H1 (cell line): Measurements from ENCODE around the gene RPL12. TPM values are rescaled to one million over a fixed set of nuclear protein-coding genes. Genes with fewer than 3 reads are reported as not detected.

Experiments
- CTCF ChIA-PET: fragments of 300-600 bp; sonication (Branson Sonifier 250); formaldehyde crosslinking; loops from one replicate; lab custom pipeline; 2021; ENCODE audit not compliant: partially characterized antibody; lab: Charles Lee
- POLR2A ChIA-PET: fragments of 300-600 bp; sonication (Branson Sonifier 250); formaldehyde crosslinking; loops from one replicate; lab custom pipeline; 2021; ENCODE audit warnings: inconsistent platforms; ENCODE audit not compliant: partially characterized antibody; lab: Charles Lee
- DNase-seq, 2 experiments: peaks; one replicate each; pipeline versions ENCODE4 v3.0.0 to v3.0.0-alpha.2; 2010 to 2022; ENCODE audit warnings: low spot score in 2 of 2, low read depth in 1 of 2, mixed read lengths in 1 of 2
- FAIRE-seq: peaks from 2 replicates; lab custom pipeline; 2011; peaks lifted over from hg19 to GRCh38; lab: Jason Lieb, UNC
- H2AFZ ChIP-seq: 2 replicates; pipeline ENCODE4 v1.8.1; 2012; ENCODE audit warnings: low read length, inconsistent platforms
- H2AK5ac ChIP-seq: 2 replicates; pipeline ENCODE4 v1.6.1; 2013; ENCODE audit warnings: low read depth, low read length
- H2BK120ac ChIP-seq: replicated peaks from 2 replicates; pipeline ENCODE3; 2013; ENCODE audit warnings: low read depth, low read length, inconsistent platforms
- H2BK12ac ChIP-seq: 2 replicates; pipeline ENCODE4 v1.6.1; 2013; ENCODE audit warnings: low read depth, low read length
- H2BK15ac ChIP-seq: 2 replicates; pipeline ENCODE4 v1.6.1; 2013; ENCODE audit warnings: low read length
- H2BK20ac ChIP-seq: 2 replicates; pipeline ENCODE4 v1.6.1; 2013; ENCODE audit warnings: low read length
- H2BK5ac ChIP-seq: 2 replicates; pipeline ENCODE4 v1.6.1; 2013; ENCODE audit warnings: low read depth, low read length
- H3K14ac ChIP-seq: 2 replicates; pipeline ENCODE4 v1.6.1; 2013; ENCODE audit warnings: inconsistent platforms; ENCODE audit not compliant: insufficient read length
- H3K18ac ChIP-seq: 2 replicates; pipeline ENCODE4 v1.6.1; 2013; ENCODE audit warnings: low read length; ENCODE audit errors: extremely low read depth
- H3K23ac ChIP-seq: 2 replicates; pipeline ENCODE4 v1.6.1; 2013; ENCODE audit warnings: inconsistent platforms; ENCODE audit not compliant: insufficient read length
- H3K23me2 ChIP-seq: 2 replicates; pipeline ENCODE4 v1.6.1; 2013; ENCODE audit warnings: low read depth, low read length
- H3K27ac ChIP-seq: 2 replicates; pipeline ENCODE4 v1.6.1; 2011; ENCODE audit warnings: low read depth, low read length, inconsistent platforms
- H3K27me3 ChIP-seq, 4 experiments: replicated peaks in 1 of 4; 1 replicate in 1 of 4; 2 replicates in 3 of 4; pipeline versions ENCODE4 v1.6.1 to v1.8.1; 2011 to 2013; ENCODE audit warnings: low read length in 3 of 4, mild to moderate bottlenecking in 3 of 4, inconsistent platforms in 2 of 4, mixed read lengths in 2 of 4, moderate library complexity in 1 of 4; ENCODE audit not compliant: control insufficient read depth in 3 of 4, insufficient read depth in 3 of 4; ENCODE audit errors: extremely low read depth in 1 of 4
- H3K36me3 ChIP-seq, 4 experiments: 2 replicates each; pipeline versions ENCODE4 v1.6.1 to v1.8.1; 2011 to 2013; ENCODE audit warnings: mild to moderate bottlenecking in 4 of 4, low read length in 3 of 4, moderate library complexity in 2 of 4, control low read depth in 1 of 4, inconsistent platforms in 1 of 4; ENCODE audit not compliant: insufficient read depth in 4 of 4, control insufficient read depth in 2 of 4
- H3K4ac ChIP-seq: replicated peaks from 2 replicates; pipeline ENCODE3; 2013; ENCODE audit warnings: low read length, low read depth, mixed read lengths, inconsistent platforms; ENCODE audit not compliant: insufficient read length
- H3K4me1 ChIP-seq, 4 experiments: replicated peaks in 1 of 4; 1 replicate in 1 of 4; 2 replicates in 3 of 4; pipeline versions ENCODE4 v1.6.1 to v1.8.1; 2011 to 2013; ENCODE audit warnings: low read length in 3 of 4, inconsistent platforms in 2 of 4, mixed read lengths in 1 of 4; ENCODE audit not compliant: insufficient read depth in 4 of 4, control insufficient read depth in 3 of 4
- H3K4me2 ChIP-seq, 2 experiments: 2 replicates each; pipeline versions ENCODE4 v1.6.1 to v1.8.1; 2011 to 2013; ENCODE audit warnings: low read depth in 2 of 2, low read length in 2 of 2, control low read depth in 1 of 2, inconsistent platforms in 1 of 2, mild to moderate bottlenecking in 1 of 2; ENCODE audit not compliant: insufficient read depth in 1 of 2
- H3K4me3 ChIP-seq, 4 experiments: fragments of 200-600, 300-600 bp in 1 of 4; sonication (generic), shearing (Covaris generic), sonication (Bioruptor Twin) in 1 of 4; 2 replicates each; pipeline versions ENCODE4 v1.5.1 to v1.8.1; 2011 to 2016; ENCODE audit warnings: low read length in 4 of 4, low read depth in 3 of 4, control low read depth in 2 of 4, inconsistent platforms in 2 of 4, mild to moderate bottlenecking in 2 of 4, mixed read lengths in 1 of 4, moderate library complexity in 1 of 4; ENCODE audit not compliant: insufficient read depth in 2 of 4; ENCODE audit errors: extremely low read depth in 1 of 4
- H3K56ac ChIP-seq: replicated peaks from 2 replicates; pipeline ENCODE3; 2013; ENCODE audit warnings: low read depth, mild to moderate bottlenecking, mixed read lengths, low read length, inconsistent platforms; ENCODE audit not compliant: insufficient read length
- H3K79me1 ChIP-seq: 2 replicates; pipeline ENCODE4 v1.6.1; 2013; ENCODE audit warnings: low read depth, low read length, control low read depth
- H3K79me2 ChIP-seq, 2 experiments: 2 replicates each; pipeline versions ENCODE4 v1.6.1 to v1.8.1; 2012 to 2013; ENCODE audit warnings: low read length in 2 of 2, mild to moderate bottlenecking in 2 of 2, inconsistent platforms in 1 of 2; ENCODE audit not compliant: insufficient read depth in 2 of 2, control insufficient read depth in 1 of 2
- H3K9ac ChIP-seq, 4 experiments: replicated peaks in 1 of 4; 1 replicate in 1 of 4; 2 replicates in 3 of 4; pipeline versions ENCODE4 v1.6.1 to v1.8.1; 2011 to 2013; ENCODE audit warnings: low read depth in 3 of 4, low read length in 3 of 4, control low read depth in 2 of 4, mild to moderate bottlenecking in 2 of 4, moderate library complexity in 2 of 4, inconsistent platforms in 1 of 4; ENCODE audit errors: extremely low read depth in 1 of 4
- H3K9me3 ChIP-seq, 2 experiments: 2 replicates each; pipeline versions ENCODE4 v1.6.1 to v1.8.1; 2012 to 2013; ENCODE audit warnings: mild to moderate bottlenecking in 2 of 2, moderate library complexity in 2 of 2, control low read depth in 1 of 2, inconsistent platforms in 1 of 2, low read depth in 1 of 2, low read length in 1 of 2, mixed read lengths in 1 of 2; ENCODE audit not compliant: insufficient read depth in 2 of 2
- H4K20me1 ChIP-seq, 2 experiments: replicated peaks in 1 of 2; 2 replicates each; pipeline versions ENCODE3 to v1.8.1; 2011 to 2013; ENCODE audit warnings: inconsistent platforms in 2 of 2, low read length in 2 of 2, mild to moderate bottlenecking in 1 of 2; ENCODE audit not compliant: insufficient read depth in 2 of 2, control insufficient read depth in 1 of 2
- H4K5ac ChIP-seq: 2 replicates; pipeline ENCODE4 v1.6.1; 2013; ENCODE audit warnings: low read length, low read depth, mixed read lengths, inconsistent platforms; ENCODE audit not compliant: insufficient read length
- H4K8ac ChIP-seq: 2 replicates; pipeline ENCODE4 v1.8.0; 2013; ENCODE audit warnings: mild to moderate bottlenecking, moderate library complexity, low read length, inconsistent platforms; ENCODE audit not compliant: insufficient read depth; ENCODE audit errors: extremely low read depth
- H4K91ac ChIP-seq: replicated peaks from 2 replicates; pipeline ENCODE3; 2013; ENCODE audit warnings: low read length, mixed read lengths, inconsistent platforms; ENCODE audit not compliant: insufficient read length
- HDAC6 ChIP-seq: IDR thresholded peaks from one replicate; pipeline ENCODE4 v1.7.1; 2012; ENCODE audit warnings: low read depth, mild to moderate bottlenecking, inconsistent platforms, low read length, moderate library complexity
- JUN ChIP-seq: IDR thresholded peaks from 2 replicates; pipeline ENCODE4 v1.6.1; 2011; ENCODE audit warnings: low read depth, mild to moderate bottlenecking, improper control_type of control experiment, low read length
- WGBS, 2 experiments: shearing (Covaris generic) in 1 of 2; methylation state at CpG; one replicate each; pipeline versions ENCODE4 v1.1.6 to v1.1.7; 2013 to 2015; ENCODE audit warnings: low lambda C conversion rate in 2 of 2, mixed read lengths in 2 of 2, inconsistent platforms in 1 of 2, low coverage in 1 of 2, missing lambda C conversion rate in 1 of 2; ENCODE audit not compliant: insufficient replicate concordance in 2 of 2, insufficient coverage in 1 of 2, insufficient read length in 1 of 2; ENCODE audit errors: extremely low coverage in 1 of 2, missing lambda C conversion rate in 1 of 2; 5-methylcytosine and 5-hydroxymethylcytosine counted together
- polyA plus RNA-seq, 7 experiments: library from polyadenylated mRNA; depleted of rRNA in 3 of 7; stranded (reverse) in 5 of 7; unstranded in 2 of 7; fragments of >200 nt in 5 of 7; fragments of 200-250 nt in 2 of 7; gene quantifications; 1 replicate in 5 of 7; 2 replicates in 1 of 7; 4 replicates in 1 of 7; pipeline versions ENCODE4 v1.2.1 to v1.2.3, GENCODE V29; 2011 to 2013; ENCODE audit warnings: missing spikeins in 2 of 7, mixed read lengths in 2 of 7
- total RNA-seq: library from RNA; stranded (reverse); fragmentation: NEBNext Ultra II Directional; extraction: Animal tissue kit (Norgen Biotek cat#: 25700); gene quantifications from 2 replicates; pipeline ENCODE4 v1.2.1, GENCODE V29; 2021

RPL12 gene
- total and polyA plus RNA-seq, 2 of the 8 experiments (the other 6 are each of a cell fraction or from before 2014, with no cell fraction given), result 1,993 to 4,892 TPM

DNA sequence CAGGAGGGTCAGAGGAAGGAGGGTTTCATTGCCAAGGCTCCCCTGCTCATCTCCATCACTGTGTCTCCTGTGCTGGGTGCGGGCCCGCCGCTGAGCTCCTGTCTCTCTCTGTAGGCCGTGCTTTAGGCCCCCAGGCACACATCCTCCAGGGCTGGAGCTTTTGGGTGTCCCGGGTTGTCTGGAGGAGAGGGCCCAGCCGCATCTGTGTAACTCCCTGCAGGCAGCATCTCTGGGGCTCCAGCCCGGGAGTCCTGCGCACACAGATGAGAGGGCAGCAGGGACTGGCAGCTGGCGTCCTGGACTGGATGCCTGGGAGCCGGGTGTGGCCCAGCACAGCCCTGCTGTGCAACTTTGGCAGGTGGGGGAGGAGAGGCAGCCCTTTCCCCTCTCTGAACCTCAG lies 40.3 kb upstream of the RPL12 start:
- no peak overlapping the region for H2AK5ac ChIP-seq
- H3K4me2 ChIP-seq, result no peak overlapping the region
- no peak overlapping the region for H3K18ac ChIP-seq
- no peak overlapping the region for H2BK15ac ChIP-seq
- no peak overlapping the region for H3K14ac ChIP-seq
- H3K9me3 ChIP-seq, result no peaks in the 10 kb centered on the region
- POLR2A ChIA-PET, result interaction anchor here (1.0 to 3.1 kb wide), 3 partner anchors 17 to 74 kb away, joined by 3 to 16 read pairs (median 3); partner anchors contain the start of genes LRSAM1 and RPL12
- no peaks in the 10 kb centered on the region for H3K79me2 ChIP-seq
- peaks cover 3 to 9% (median 4%) of the 10 kb centered on the region in 4 experiments; a peak in 4 of 8 replicates for H3K36me3 ChIP-seq
- WGBS, 2 experiments, result 87% methylated on average over 8 of the region's 10 CpGs; no CpG with 5 or more reads in 1 of the 2 experiments
- DNase-seq, result no peak
- H3K27me3 ChIP-seq, result no peaks in the 10 kb centered on the region
- no peak for FAIRE-seq
- H3K4ac ChIP-seq, result no peak overlapping the region
- no peak overlapping the region for H2BK120ac ChIP-seq
- CTCF ChIA-PET, result interaction anchor here (0.7 to 6.9 kb wide), 9 partner anchors 12 to 378 kb away, joined by 3 to 78 read pairs (median 4); no protein-coding TSS in a partner anchor
- H3K27ac ChIP-seq, result no peak overlapping the region
- no peak overlapping the region for H3K9ac ChIP-seq
- no peak overlapping the region for H4K91ac ChIP-seq
- no peak overlapping the region for H3K4me3 ChIP-seq
- no peak overlapping the region for H2AFZ ChIP-seq
- no peak overlapping the region for H2BK20ac ChIP-seq
- TF ChIP-seq HDAC6, result no peak
- no peak for TF ChIP-seq JUN
- H3K23me2 ChIP-seq, result no peaks in the 10 kb centered on the region
- no peaks in the 10 kb centered on the region for H3K79me1 ChIP-seq
- H3K4me1 ChIP-seq, result peaks cover 0 to 7% (median 2%) of the 10 kb centered on the region in 4 experiments; a peak in 5 of 7 replicates
- H2BK12ac ChIP-seq, result no peak overlapping the region
- H4K8ac ChIP-seq, result no peak overlapping the region
- H3K23ac ChIP-seq, result no peak overlapping the region
- no peak overlapping the region for H3K56ac ChIP-seq
- H4K5ac ChIP-seq, result no peak overlapping the region
- H4K20me1 ChIP-seq, result peaks cover 0 to 1% of the 10 kb centered on the region in 2 experiments
- no peak overlapping the region; the same call in 1 of the 2 replicates for H2BK5ac ChIP-seq
